Stimulated activated CD4-positive, alpha-beta T cell treated with anti-CD3 and anti-CD28 coated beads, Interleukin-2, amount 100 ng/mL, for 4 hours (primary cell): ENCODE measurements around the gene EIF2B5.

Experiments used
- DNase-seq: peaks from one replicate; pipeline ENCODE4 v3.0.0-alpha.2; 2020; ENCODE audit warnings: low read depth

Gene EIF2B5

DNA sequence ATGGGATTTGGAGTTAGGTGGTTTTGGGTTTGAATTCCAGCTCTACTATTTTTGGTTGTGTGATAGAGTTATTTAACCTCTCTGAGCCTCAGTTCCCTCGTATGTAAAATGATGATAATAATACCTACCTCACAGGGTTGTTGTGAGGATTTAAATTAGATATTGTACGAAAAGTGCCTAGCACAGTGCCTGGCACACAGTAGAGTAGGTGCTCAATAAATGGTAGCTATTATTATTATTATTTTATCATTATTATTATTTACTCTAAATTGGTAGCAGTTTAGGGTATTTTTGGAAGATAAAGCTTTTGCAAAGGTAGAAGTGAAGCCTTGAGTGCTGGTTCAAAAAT is 38.2 kb downstream of the EIF2B5 start:
- DNase-seq: no peak

DNA sequence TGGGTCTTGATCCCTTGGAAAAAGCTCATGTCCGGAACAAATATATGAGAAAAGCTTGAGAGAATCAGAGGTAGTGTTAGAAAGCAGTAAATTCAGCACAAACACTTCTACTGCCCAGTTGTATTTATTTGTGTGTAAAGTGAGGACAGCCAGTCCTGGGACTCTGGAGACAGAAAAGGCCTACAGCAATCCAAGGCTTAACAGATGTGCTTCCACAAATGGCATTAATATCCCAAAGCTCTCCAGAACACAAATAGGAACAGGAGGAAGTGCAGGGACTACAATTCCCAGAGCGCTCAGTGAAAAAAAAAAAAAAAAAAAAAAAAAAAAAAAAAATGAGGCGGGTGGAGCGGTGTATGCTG is 39.1 kb downstream of the EIF2B5 start:
- DNase-seq: no peak

DNA sequence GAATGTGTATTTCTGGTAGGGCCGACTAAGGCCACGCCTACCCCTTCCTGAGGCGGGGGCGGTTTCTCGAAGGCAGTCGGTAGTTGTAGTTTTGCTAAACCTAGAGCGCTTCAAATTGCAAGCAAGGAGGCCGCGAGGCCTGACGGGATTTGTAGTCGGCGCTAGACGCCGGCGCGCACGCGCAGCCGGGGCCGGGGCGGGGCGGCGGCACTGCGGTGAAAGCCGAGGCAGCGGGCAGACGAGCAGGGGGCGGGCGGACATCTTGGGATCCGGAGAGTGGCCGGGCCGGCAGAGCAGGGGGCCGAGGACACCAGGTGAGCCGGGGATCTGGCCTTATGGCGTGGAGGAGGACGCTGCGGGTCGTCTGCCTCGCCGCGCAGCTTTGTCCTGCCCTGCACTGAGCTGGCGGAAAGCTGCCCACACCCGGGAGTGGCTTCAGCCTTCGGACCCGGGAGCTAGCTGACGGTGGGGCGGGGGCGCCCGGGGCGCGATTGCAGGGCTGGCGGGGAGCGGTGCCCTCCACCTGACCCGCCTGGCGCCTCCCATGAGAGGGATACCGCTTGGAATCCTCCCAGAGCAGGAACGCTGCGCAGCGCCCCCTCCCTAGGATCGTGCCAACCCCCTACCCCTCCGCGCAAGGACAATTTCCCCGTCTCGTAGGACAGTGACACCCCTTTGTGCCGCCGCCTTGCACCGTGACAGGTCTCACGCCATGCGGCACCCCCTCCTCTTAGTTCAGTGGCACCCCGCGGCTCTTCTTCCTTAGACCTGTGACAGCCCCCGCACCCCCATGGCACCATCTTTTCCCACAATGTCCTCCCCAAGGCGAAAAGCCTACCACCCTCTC is 39.7 kb downstream of the EIF2B5 start, which contains the start of gene AP2M1:
Gene AP2M1, plus strand, starts transcription at position 210 of the 847 bp plus-strand sequence. CDS start 2,139 bp downstream, outside the sequence.
- peak; percentile 97 for DNase-seq

DNA sequence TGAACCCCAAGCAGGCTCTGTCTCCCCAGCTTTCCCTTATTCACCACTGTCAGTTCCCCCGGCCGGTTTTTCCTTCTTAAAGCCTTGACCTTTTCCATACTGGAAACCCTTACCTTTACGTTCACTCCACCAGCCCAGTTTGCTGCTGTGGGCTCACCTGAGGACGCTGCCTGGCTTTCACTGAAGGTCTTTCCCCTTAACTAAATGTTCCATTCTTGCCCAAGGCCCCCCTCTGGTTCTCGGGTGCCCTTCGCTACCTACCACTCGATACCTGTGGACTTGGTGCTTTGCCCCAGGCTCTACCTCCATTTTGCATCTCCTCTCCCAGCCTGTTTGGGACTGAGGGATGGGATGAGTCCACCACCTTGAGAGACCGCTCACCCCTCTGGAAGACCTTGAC is 40.3 kb downstream of the EIF2B5 start:
- no peak for DNase-seq

DNA sequence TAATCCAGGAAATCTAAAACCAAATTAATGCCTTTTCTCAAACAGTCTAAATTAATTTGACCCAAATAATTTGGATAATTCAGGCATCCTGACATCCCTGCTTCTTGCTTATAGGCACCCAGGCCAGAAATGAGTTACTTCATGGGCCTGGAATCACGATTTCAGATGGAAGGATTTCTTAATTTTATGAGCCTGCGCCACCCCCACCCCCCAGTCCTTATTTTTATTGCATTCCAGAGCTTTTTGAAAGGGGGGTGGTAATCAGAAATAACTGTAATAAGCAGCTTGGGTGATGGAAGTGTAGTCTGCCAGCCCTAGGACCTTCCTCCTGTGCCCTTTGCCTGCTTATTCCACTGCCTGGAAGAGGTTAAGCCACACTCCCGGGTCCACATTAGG is 40.8 kb downstream of the EIF2B5 start:
- no peak for DNase-seq

DNA sequence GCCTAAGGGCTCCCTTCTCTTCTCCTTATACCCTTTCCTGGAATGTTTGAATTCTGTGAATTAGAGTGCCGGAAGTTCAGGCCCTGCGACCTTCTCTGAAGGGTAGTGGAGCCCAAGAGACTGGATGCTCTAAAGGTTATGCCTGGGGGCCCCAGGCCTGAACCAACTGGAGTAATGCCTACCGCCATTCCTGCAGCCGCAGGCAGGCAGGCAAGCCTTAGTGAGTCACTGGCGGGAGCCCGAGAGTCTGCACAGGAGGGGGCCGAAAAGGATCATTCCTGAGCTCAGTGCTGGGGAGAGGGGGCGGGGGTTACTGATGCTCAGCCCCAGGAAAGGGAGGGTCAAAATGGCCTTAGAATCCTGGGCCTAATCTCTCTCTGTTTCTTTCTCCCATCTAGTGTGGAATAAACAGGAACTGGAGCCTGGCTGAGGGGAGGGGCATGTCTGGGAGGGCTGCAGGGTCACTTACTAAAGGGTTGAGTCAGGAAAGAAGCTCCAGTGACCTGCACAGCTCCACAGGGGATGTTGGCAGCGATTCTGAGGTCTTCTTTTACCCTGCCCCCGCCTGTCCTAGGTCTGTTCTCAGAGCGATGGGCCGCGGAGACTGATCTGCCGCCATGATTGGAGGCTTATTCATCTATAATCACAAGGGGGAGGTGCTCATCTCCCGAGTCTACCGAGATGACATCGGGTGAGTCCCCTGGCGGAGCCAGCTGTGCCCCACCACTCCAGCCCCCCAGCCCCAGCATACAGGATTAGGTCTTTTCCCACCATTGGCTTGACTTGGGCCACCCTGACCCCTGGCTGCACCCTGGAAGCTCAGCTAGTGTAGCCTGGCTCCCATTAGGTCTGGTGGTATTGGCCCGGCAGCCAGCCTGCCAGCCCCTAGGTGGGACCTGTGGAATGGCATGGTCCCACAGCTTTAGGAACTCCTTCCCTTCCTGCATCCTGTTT is 41.5 kb downstream of the EIF2B5 start:
- DNase-seq: no peak

DNA sequence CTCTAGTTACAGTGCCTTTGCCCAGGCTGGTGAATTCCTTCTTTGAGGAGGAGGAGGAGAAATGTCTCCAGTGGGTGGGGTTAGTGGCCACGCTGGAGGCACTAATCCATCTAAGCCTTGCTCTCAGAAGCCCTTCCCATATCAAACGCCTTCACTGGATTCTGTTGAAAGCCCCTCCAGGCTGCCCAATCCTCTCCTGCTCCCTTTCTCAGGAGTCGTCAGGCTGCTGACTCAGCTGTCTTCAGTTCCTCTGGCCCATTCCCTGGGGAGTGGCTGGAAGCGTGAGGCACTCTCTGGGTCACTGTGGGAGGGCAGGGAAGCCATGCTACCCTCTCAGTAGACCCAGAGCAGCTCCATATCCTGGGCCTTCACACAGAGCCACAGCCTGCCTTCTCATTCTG is 42.2 kb downstream of the EIF2B5 start:
- DNase-seq: no peak

DNA sequence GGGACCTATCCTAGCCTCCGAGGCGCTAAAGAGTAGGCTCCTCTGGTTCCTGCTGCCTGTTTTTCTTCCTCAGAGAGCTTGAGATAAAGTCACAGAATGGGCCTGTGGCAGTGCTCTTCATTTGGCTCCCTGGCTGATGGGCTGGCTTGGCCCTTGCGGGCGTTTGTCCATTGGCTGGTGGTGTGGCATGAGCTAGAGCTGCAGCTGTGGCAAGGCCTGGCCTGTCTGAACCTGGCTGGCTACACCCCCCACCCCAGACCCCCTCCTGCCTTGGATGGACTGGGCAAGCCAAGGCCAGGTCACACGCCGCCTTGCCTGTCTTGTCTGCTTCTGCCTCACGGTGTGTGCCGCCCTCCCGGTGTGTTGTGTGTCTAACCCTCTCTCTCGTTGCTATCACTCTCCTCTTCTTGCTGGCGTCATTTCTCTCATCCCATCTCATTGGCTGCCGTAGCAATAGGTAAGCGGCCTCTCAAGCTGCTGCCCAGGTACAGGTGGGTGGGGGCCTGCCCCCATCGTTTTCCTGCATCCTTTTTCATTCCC is 42.7 kb downstream of the EIF2B5 start:
- no peak for DNase-seq

DNA sequence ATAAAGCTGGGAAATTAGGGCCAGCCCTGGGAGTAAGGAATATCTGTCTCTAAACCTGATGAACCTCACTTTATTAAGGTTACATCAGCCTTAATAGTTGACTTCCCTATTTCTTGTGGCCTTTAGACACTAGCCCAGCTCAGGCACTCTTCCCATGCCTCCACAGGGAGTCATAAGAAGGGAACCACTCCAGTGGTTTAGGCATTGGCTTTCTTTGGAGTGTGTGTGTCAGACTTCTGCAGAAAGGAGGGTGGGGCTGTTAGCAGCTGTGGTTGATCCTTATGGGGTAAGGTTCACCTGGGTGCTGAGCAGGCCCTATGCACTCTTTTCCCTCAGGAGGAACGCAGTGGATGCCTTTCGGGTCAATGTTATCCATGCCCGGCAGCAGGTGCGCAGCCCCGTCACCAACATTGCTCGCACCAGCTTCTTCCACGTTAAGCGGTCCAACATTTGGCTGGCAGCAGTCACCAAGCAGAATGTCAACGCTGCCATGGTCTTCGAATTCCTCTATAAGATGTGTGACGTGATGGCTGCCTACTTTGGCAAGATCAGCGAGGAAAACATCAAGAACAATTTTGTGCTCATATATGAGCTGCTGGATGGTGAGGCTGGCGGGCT is 43.5 kb downstream of the EIF2B5 start:
- no peak for DNase-seq

DNA sequence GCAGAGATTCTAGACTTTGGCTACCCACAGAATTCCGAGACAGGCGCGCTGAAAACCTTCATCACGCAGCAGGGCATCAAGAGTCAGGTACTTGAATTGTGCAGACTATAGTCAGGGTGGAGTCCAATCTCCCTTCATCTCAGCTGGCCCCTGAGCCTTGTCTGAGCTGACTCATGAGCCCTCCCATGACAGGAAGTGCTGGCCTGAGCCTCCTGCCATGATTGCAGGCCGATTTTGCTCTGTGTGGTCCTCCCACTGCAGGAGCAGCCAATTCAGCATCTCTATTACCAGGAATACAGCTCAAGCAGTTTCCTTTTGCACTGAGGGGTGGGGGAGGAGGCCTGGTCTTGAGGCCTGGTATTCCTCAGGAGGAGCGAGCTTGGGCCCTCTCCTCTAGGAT is 45.0 kb downstream of the EIF2B5 start:
- no peak for DNase-seq

DNA sequence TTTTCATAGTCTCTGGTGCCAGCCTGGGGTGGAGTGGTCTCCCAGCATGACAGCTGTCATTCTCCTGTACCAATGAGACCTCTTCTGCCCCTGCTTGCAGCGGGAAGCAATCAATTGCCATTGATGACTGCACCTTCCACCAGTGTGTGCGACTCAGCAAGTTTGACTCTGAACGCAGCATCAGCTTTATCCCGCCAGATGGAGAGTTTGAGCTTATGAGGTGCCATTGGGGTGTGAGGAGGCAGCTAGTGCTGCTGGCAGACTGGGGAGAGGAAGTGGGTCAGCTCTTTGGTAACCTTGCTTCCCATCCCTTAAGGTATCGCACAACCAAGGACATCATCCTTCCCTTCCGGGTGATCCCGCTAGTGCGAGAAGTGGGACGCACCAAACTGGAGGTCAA is 46.4 kb downstream of the EIF2B5 start:
- no peak for DNase-seq

DNA sequence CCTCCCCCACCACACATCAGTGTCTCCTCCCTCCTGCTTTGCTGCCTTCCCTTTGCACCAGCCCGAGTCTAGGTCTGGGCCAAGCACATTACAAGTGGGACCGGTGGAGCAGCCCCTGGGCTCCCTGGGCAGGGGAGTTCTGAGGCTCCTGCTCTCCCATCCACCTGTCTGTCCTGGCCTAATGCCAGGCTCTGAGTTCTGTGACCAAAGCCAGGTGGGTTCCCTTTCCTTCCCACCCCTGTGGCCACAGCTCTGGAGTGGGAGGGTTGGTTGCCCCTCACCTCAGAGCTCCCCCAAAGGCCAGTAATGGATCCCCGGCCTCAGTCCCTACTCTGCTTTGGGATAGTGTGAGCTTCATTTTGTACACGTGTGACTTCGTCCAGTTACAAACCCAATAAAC is 48.5 kb downstream of the EIF2B5 start:
- no peak for DNase-seq

DNA sequence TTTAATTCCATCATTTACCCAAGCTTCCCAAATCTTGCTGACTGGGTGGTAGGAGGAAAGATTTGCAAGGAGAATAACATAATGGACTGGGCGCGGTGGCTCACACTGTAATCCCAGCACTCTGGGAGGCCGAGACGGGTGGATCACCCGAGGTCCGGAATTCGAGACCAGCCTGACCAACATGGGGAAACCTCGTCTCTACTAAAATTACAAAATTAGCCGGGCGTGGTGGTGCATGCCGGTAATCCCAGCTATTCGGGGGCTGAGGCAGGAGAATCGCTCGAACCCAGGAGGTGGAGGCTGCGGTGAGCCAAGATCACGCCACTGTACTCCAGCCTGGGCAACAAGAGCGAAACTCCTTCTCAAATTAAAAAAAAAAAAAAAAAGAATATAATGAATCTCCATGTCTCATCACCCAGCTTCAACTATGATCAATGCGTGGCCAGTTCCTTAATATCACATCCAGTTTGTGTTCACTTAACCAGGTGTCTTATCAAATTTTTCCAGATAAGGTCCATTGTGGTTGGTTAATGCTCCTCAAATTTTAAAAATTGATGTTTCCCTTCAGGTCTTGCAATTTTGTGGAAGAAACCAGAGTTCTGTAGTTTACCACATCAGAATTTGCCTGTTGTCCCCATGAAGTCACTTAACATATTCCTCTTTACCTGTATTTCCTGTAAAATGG is 49.5 kb downstream of the EIF2B5 start:
- no peak for DNase-seq

DNA sequence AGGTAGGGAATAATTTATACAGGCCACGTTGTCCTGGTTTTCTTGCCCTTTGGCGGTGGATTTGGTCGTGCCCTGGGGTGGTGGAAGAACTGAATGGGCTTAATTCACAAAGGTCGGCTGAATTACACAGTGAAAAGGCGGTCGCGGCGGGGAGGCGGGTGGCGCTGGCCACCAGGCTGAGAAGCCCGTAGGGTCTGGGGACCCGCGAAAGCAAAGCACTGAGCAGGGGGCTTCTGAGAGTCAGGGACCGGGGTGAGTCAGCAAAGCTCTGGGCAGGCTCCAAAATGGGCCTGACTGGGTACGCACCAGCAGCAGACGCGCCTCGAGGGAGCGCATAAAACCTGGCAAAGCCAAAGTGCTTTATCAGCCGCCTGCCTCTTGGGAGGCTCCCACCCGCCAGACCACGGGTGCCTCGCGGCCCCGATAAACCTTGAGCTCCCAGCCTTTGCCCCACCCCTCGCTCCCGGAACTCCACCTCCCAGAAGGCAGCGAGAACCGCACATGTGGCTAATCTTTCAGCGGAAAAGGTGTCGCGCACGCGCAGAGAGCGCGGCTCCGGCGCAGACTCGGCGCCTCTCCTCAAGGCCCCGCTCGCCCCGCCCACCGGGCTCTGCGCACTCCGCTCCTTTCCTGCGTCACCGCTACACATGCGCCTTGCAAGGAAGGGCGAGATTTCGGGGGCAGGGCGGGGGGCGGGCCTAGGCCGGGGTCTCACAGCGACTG is 50.5 kb downstream of the EIF2B5 start:
- peak; percentile 99 for DNase-seq

DNA sequence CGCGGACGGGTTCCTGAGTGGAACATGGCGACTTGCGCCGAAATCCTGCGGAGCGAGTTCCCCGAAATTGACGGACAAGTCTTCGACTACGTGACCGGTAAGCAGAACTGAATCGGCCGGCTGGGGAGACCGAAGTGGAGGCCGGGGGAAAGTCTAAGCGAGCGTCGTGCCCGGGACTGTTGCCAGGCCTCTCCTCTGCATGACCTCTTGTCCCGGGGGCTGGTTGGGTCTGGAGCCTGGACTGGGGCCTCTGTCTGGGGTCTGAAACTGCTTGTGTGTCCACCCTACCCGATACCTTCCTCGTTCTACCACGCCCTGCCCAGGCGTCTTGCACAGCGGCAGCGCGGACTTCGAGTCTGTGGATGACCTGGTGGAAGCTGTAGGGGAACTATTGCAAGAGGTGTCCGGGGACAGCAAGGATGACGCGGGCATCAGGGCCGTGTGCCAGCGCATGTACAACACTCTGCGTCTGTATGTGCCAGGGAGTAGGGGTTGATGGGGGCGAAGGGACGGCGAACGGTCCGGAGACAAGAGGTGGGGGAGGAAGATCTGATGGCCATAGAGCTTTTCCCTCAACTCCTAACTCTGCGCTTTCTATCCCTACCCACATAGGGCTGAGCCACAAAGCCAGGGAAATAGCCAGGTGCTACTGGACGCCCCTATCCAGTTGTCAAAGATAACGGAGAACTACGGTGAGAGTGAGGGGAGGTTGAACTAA is 51.2 kb downstream of the EIF2B5 start, which contains the start of gene ABCF3:
Gene ABCF3, plus strand, starts transcription at position 16 of the 718 bp plus-strand sequence. Its CDS starts 9 bp downstream, at position 25.
- no peak for DNase-seq

DNA sequence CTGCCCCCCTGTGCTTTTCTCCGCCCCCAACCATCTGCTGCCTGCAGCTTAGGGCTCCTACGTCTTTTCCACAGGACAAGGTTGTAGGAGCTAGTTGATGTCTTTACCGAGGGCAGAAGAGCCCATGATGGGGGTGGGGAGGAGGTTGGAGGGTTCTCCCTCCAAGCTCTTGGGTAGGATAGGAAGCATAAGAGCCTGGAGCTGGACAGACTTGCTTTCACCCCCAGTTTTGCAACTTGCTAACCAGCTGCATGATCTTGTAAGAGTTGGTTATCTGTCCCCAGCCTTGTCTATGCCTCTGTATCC is 51.7 kb downstream of the EIF2B5 start:
- no peak for DNase-seq

DNA sequence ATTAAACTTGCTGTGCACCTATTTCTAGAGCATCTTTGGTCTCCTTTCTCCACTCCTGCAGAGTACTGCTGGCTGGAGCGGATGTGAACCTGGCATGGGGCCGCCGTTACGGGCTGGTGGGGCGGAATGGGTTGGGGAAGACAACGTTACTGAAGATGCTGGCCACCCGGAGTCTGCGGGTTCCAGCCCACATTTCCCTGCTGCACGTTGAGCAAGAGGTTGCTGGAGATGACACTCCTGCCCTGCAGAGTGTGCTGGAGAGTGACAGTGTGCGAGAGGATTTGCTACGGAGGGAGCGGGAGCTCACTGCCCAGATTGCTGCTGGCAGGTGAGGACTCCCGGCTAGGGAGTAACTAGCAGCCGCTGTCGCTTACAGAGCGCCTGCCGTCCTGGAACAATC is 52.9 kb downstream of the EIF2B5 start:
- DNase-seq: no peak

DNA sequence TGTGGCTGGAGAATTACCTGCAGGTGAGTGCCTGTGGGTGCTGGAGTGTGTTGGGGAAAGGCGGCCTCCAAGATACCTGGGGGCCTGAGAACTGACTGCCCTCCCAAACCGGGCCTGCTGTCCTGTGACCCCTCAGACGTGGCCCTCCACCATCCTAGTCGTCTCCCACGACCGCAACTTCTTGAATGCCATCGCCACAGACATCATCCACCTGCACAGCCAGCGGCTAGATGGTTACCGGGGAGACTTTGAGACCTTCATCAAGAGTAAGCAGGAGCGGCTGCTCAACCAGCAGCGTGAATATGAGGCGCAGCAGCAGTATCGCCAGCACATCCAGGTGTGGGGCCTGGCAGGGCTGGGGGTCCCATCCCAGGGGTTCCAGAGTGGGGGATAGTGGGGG is 54.3 kb downstream of the EIF2B5 start:
- no peak for DNase-seq

DNA sequence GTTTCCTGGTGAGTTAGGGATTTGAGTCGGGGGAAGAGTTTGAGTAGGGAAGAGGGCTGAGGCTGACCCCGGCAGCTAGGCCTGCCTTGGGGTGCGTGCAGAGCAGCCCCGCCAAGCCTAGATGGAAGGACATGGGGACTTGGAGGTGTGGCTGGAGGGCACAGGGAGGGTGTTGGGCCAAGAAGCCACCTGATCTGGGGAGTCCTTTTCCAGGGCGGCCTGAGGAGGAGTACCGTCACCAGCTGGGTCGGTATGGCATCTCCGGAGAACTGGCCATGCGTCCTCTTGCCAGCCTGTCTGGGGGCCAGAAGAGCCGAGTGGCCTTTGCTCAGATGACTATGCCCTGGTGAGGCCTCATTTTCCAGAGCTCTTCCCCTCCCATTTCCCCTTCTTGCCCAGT is 57.7 kb downstream of the EIF2B5 start:
- DNase-seq: no peak

DNA sequence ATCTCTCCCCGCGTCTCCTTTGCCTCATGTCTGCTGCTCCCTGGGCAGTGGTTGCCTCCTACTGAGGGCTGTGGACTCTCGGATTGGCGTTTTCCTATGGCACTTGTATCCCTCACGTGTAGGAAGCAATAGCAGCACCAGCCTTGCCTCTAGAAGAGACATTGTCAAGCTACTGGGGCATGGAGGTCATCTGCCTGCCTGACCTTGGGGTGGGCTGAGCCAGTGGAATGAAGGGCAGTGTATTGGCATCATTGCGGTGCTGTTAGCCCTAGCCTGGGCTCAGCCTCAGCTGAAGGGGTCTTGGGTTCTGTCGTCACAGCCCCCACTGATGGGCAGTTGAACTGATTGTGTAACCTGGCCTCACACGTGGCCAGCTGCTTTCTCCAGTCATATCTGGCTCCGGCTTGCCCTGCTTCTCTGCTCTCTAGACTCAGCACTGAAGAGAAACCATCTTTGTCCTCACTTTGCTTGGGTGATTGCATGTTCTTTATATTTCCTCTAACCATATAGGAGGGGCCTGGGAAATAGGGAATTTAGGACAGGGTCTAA is 58.9 kb downstream of the EIF2B5 start:
- DNase-seq: no peak
